Measurements from ENCODE around the gene PPP6R1. TPM values are rescaled to one million over a fixed set of nuclear protein-coding genes. Genes with fewer than 3 reads are reported as not detected.

PPP6R1 gene, protein sequence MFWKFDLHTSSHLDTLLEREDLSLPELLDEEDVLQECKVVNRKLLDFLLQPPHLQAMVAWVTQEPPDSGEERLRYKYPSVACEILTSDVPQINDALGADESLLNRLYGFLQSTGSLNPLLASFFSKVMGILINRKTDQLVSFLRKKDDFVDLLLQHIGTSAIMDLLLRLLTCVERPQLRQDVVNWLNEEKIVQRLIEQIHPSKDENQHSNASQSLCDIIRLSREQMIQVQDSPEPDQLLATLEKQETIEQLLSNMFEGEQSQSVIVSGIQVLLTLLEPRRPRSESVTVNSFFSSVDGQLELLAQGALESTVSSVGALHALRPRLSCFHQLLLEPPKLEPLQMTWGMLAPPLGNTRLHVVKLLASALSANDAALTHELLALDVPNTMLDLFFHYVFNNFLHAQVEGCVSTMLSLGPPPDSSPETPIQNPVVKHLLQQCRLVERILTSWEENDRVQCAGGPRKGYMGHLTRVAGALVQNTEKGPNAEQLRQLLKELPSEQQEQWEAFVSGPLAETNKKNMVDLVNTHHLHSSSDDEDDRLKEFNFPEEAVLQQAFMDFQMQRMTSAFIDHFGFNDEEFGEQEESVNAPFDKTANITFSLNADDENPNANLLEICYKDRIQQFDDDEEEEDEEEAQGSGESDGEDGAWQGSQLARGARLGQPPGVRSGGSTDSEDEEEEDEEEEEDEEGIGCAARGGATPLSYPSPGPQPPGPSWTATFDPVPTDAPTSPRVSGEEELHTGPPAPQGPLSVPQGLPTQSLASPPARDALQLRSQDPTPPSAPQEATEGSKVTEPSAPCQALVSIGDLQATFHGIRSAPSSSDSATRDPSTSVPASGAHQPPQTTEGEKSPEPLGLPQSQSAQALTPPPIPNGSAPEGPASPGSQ
- total RNA-seq = 17.2 and 26.1 TPM in 2 replicates

DNA sequence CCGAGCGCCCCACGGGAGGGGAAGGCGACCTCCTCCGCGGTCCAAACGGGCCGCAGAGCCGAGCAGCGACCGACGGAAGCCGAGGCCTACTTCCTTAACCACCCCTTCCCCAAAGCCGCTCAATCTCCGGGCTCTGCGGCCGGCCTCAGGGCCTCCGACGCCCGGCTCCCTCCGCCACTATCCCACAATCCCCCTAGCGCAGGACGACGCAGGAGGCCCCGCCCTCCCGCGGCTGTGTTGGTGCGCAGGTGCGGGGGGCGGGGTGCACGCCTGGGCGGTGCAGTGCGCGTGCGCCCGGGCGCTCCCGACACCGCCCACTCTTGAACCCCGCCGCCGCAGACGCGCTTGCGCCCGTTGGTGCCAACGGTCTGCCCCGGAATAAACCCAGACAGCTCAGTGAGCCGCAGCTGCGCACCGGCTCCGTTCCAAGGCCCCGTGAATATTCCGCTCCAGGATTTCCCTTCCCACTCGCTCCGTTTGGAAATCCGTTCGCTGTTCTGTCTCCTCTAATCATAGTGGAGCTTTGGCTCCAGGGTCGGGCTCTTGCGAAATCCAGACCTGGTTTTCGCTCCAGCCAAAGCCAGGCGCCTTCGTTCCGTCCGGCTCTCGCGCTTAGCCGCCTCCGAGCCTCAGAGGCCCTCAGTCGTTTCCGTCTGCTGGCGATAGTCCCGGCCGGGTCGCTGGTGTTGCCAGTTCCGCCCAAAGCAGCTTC is at the start of gene PPP6R1:
Gene PPP6R1 (minus strand): TSS at position 190 of the 712 bp plus-strand sequence. CDS start 11,914 bp downstream, outside the sequence.

GRCh38 chr19:55283548-55284377 is 24.9 kb upstream of the PPP6R1 start, which contains the start of gene BRSK1:
Gene BRSK1, plus strand, starts transcription at chr19:55283997. Its CDS starts 446 bp downstream, at chr19:55284443.

DNA sequence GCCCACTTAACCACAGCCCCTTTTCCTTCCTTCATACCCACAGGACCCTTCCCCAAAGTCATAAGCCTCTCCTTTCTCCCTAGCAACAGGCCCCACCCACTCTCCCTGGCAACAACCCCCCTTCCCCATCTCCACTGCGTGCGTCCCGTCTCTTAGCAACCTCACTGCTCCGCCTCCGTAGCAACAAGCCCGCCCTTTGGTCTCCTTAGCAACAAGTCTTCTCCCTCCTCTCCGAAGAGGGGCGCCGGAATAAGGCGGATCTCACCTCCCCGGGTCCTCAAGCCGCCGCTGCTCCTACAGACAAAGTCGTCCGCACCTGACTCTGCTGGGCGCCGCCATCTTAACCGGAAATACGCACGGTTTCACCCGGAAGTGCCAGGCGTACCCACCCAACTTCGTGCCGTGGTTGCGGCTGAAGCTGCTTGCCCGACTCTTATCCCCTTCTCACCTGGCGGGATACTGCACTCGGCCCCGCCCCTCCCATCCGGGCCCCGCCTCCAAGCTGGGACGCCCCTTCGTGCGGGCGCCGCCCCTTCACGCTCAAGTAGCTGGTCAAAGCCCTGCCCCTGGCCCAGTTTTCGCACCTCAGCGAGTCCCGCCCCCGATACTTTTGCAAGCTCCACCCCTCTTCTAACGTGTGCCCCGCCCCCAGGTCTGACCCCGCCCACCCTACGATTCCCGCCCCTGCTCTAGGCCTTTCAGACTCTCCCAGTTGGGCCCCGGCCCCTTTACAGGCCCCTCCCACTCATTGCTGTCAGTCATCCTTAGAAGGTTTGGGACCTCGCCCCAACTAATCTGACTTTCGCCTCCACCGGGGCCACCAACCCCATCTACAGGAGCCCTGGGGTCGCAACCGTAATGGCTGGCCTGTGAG is 21.2 kb upstream of the PPP6R1 start, which contains the start of gene HSPBP1:
Gene HSPBP1 (minus strand): TSS at position 341 of the 874 bp plus-strand sequence. CDS start 502 bp downstream, outside the sequence.

GRCh38 chr19:55228403-55229031 is 30.3 kb downstream of the PPP6R1 start, which contains the start of gene TMEM86B:
Gene TMEM86B, minus strand, starts transcription at chr19:55228763. Its CDS starts 22 bp downstream, at chr19:55228741.

DNA sequence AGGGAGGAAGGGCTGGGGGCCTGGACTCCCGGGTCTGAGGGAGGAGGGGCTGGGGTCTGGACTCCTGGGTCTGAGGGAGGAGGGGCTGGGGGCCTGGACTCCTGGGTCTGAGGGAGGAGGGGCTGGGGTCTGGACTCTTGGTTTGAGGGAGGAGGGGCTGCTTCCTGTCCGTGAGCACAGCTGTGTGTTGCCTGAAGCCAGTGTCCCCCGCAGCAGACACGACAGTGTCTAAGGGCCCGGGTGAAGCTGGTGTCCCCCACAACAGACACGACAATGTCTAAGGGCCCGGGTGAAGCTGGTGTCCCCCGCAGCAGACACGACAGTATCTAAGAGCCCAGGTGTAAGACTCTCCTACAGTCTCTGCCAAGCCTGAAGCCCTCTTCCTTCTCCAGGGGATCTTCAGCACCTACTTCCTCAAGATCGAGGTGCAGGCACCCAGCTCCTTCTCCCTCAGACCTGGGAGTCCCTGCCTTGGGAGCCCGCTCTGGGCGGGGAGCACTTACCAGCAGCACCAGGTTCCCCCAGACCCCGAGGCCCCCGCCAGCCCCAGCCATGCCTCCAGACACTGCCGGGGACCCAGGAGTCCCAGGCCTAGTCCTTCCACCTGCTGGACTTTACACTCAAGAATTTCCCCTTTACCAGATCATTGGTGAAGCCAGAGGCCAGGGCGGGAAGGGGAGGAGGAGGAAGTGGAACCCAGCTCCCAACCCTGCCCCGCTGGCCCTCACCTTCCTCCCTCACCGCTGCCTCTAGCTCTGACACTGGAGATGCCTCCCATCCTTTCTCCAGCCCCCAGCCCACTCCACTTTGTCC is 49.7 kb downstream of the PPP6R1 start, which contains the start of gene PTPRH:
Gene PTPRH (minus strand): TSS at position 622 of the 813 bp plus-strand sequence. CDS start 68 bp downstream, at position 554.

Other genes with a start within 250 kb of the PPP6R1 start
- not detected in 2 replicates for gene GP6, start 220.8 kb downstream of the PPP6R1 start, total RNA-seq
- gene RDH13, start 195.9 kb downstream of the PPP6R1 start, total RNA-seq = 4.6 and 8.7 TPM in 2 replicates
- 0.09 and 0.85 TPM in 2 replicates for gene EPS8L1, start 183.1 kb downstream of the PPP6R1 start, total RNA-seq
- gene PPP1R12C, start 141.4 kb downstream of the PPP6R1 start, total RNA-seq = 23.8 and 26.1 TPM in 2 replicates
- 1.6 and 2.7 TPM in 2 replicates for gene TNNT1, start 109.8 kb downstream of the PPP6R1 start, total RNA-seq
- gene TNNI3, start 101.3 kb downstream of the PPP6R1 start, total RNA-seq = 0.18 TPM in 1 of 2 replicates, not detected in the other
- 0.09 and 0.14 TPM in 2 replicates for gene DNAAF3, start 92.4 kb downstream of the PPP6R1 start, total RNA-seq
- under 0.01 and 0.09 TPM in 2 replicates for gene SYT5, start 78.7 kb downstream of the PPP6R1 start, total RNA-seq
- 2.1 and 5.5 TPM in 2 replicates for gene PTPRH, start 49.5 kb downstream of the PPP6R1 start, total RNA-seq
- 1.1 and 1.2 TPM in 2 replicates for gene TMEM86B, start 30.3 kb downstream of the PPP6R1 start, total RNA-seq
- gene HSPBP1, start 21.1 kb upstream of the PPP6R1 start, total RNA-seq = 18.1 and 19.1 TPM in 2 replicates
- 4.4 and 6.6 TPM in 2 replicates for gene BRSK1, start 25.0 kb upstream of the PPP6R1 start, total RNA-seq
- gene TMEM150B, start 66.3 kb upstream of the PPP6R1 start, total RNA-seq = not detected in 2 replicates
- 8.1 and 8.4 TPM in 2 replicates for gene KMT5C, start 80.9 kb upstream of the PPP6R1 start, total RNA-seq
- gene COX6B2, start 95.7 kb upstream of the PPP6R1 start, total RNA-seq = under 0.01 TPM in 1 of 2 replicates, not detected in the other
- gene GARIN5B, start 104.2 kb upstream of the PPP6R1 start, total RNA-seq = not detected in 2 replicates
- 5.4 and 8.0 TPM in 2 replicates for gene IL11, start 111.4 kb upstream of the PPP6R1 start, total RNA-seq
- 0.28 TPM in 1 of 2 replicates, not detected in the other for gene TMEM190, start 117.8 kb upstream of the PPP6R1 start, total RNA-seq
- 0.14 and 0.18 TPM in 2 replicates for gene TMEM238, start 125.3 kb upstream of the PPP6R1 start, total RNA-seq
- gene RPL28, start 126.9 kb upstream of the PPP6R1 start, total RNA-seq = 239 and 254 TPM in 2 replicates
- 26.6 and 57.3 TPM in 2 replicates for gene UBE2S, start 148.8 kb upstream of the PPP6R1 start, total RNA-seq
- gene SHISA7, start 184.3 kb upstream of the PPP6R1 start, total RNA-seq = not detected in 2 replicates
- gene ISOC2, start 202.6 kb upstream of the PPP6R1 start, total RNA-seq = 44.5 and 55.9 TPM in 2 replicates
- gene C19orf85, start 205.7 kb upstream of the PPP6R1 start, total RNA-seq = not detected in 2 replicates
- 0.57 and 1.3 TPM in 2 replicates for gene ZNF628, start 217.6 kb upstream of the PPP6R1 start, total RNA-seq
- gene NAT14, start 226.2 kb upstream of the PPP6R1 start, total RNA-seq = 14.9 and 20.9 TPM in 2 replicates
- 5.4 and 18.1 TPM in 2 replicates for gene SSC5D, start 229.4 kb upstream of the PPP6R1 start, total RNA-seq